IMR-90 (cell line): Measurements from ENCODE around the gene MACROD1. TPM values are rescaled to one million over a fixed set of nuclear protein-coding genes. Genes with fewer than 3 reads are reported as not detected.

Experiments used
- ATAC-seq: fragments of 200-7000 bp; cut with Tn5 transposase; 2 replicates; pipeline ENCODE4 v1.9.1; 2020; ENCODE audit warnings: low read depth, mild to moderate bottlenecking, moderate library complexity
- BruUV-seq: library from RNA; stranded (reverse); fragments of 400-500 nt; replicated peaks from 2 replicates; lab custom pipeline; 2021; lab: Mats Ljungman, UMichigan
- CTCF ChIA-PET: fragments of 300-600 bp; formaldehyde crosslinking; extraction: SDS; loops from one replicate; lab custom pipeline; 2021; ENCODE audit warnings: antibody characterized with exemption; lab: Yijun Ruan, JAX
- POLR2A ChIA-PET: fragments of 300-600 bp; sonication (Branson Sonifier 250); formaldehyde crosslinking; loops from one replicate; lab custom pipeline; 2022; ENCODE audit warnings: antibody characterized with exemption; ENCODE audit not compliant: unreplicated experiment; lab: Charles Lee
- DNase-seq: peaks from one replicate; pipeline ENCODE4 v3.0.0; 2013
- H2AFZ ChIP-seq: replicated peaks from 2 replicates; pipeline ENCODE3; 2013; ENCODE audit warnings: low read length, mild to moderate bottlenecking; ENCODE audit not compliant: poor library complexity
- H2AK5ac ChIP-seq: 2 replicates; pipeline ENCODE4 v1.6.1; 2013; ENCODE audit warnings: low read depth, low read length, inconsistent platforms
- H2AK9ac ChIP-seq: replicated peaks from 2 replicates; pipeline ENCODE3; 2013; ENCODE audit warnings: mild to moderate bottlenecking, low read depth, low read length, moderate library complexity; ENCODE audit not compliant: poor library complexity
- H2BK120ac ChIP-seq: 2 replicates; pipeline ENCODE4 v1.6.1; 2013; ENCODE audit warnings: low read depth, low read length, inconsistent platforms
- H2BK15ac ChIP-seq: 3 replicates; pipeline ENCODE4 v1.6.1; 2013; ENCODE audit warnings: low read depth, low read length, inconsistent platforms
- H2BK20ac ChIP-seq: 2 replicates; pipeline ENCODE4 v1.6.1; 2013; ENCODE audit warnings: low read depth, mild to moderate bottlenecking, inconsistent platforms, low read length, moderate library complexity
- H2BK5ac ChIP-seq: 2 replicates; pipeline ENCODE4 v1.6.1; 2013; ENCODE audit warnings: mild to moderate bottlenecking, low read depth, low read length, inconsistent platforms; ENCODE audit not compliant: poor library complexity, severe bottlenecking
- H3K14ac ChIP-seq: replicated peaks from 2 replicates; pipeline ENCODE4 v1.6.1; 2013; ENCODE audit warnings: low read depth, low read length, inconsistent platforms
- H3K18ac ChIP-seq: 2 replicates; pipeline ENCODE4 v1.6.1; 2013; ENCODE audit warnings: low read depth, low read length, control low read depth
- H3K23ac ChIP-seq: 2 replicates; pipeline ENCODE4 v1.6.1; 2013; ENCODE audit warnings: low read depth, low read length, inconsistent platforms
- H3K27ac ChIP-seq: 2 replicates; pipeline ENCODE4 v1.5.1; 2013; ENCODE audit warnings: mild to moderate bottlenecking, control low read depth, low read length; ENCODE audit not compliant: insufficient read depth
- H3K27me3 ChIP-seq: 2 replicates; pipeline ENCODE4 v1.6.1; 2013; ENCODE audit warnings: low read length; ENCODE audit not compliant: control insufficient read depth, insufficient read depth
- H3K36me3 ChIP-seq: 2 replicates; pipeline ENCODE4 v1.6.1; 2013; ENCODE audit warnings: low read length, mixed read lengths; ENCODE audit not compliant: control insufficient read depth, insufficient read depth
- H3K4ac ChIP-seq: 2 replicates; pipeline ENCODE4 v1.6.1; 2013; ENCODE audit warnings: low read depth, low read length, inconsistent platforms
- H3K4me1 ChIP-seq: 2 replicates; pipeline ENCODE4 v1.6.1; 2013; ENCODE audit warnings: low read length, mixed read lengths; ENCODE audit not compliant: control insufficient read depth, insufficient read depth
- H3K4me2 ChIP-seq: 2 replicates; pipeline ENCODE4 v1.6.1; 2013; ENCODE audit warnings: low read depth, mild to moderate bottlenecking, control low read depth, low read length, moderate library complexity
- H3K4me3 ChIP-seq: 2 replicates; pipeline ENCODE4 v1.5.1; 2013; ENCODE audit warnings: low read depth, mild to moderate bottlenecking, control low read depth, low read length, moderate library complexity; ENCODE audit not compliant: insufficient read depth
- H3K56ac ChIP-seq: 2 replicates; pipeline ENCODE4 v1.6.1; 2013; ENCODE audit warnings: low read length, inconsistent platforms; ENCODE audit not compliant: insufficient read depth; ENCODE audit errors: extremely low read depth
- H3K79me1 ChIP-seq, 2 experiments: 2 replicates each; pipeline ENCODE4 v1.6.1; 2013; ENCODE audit warnings: low read length in 2 of 2, inconsistent platforms in 1 of 2, low read depth in 1 of 2
- H3K9ac ChIP-seq: 2 replicates; pipeline ENCODE4 v1.6.1; 2013; ENCODE audit warnings: low read depth, low read length, control low read depth
- H3K9me1 ChIP-seq: 2 replicates; pipeline ENCODE4 v1.6.1; 2013; ENCODE audit warnings: low read length, inconsistent platforms; ENCODE audit not compliant: insufficient read depth
- H3K9me3 ChIP-seq: 2 replicates; pipeline ENCODE4 v1.6.1; 2013; ENCODE audit warnings: low read length; ENCODE audit not compliant: control insufficient read depth, insufficient read depth
- H4K20me1 ChIP-seq: 2 replicates; pipeline ENCODE4 v1.6.1; 2013; ENCODE audit warnings: low read length, inconsistent platforms; ENCODE audit not compliant: insufficient read depth
- H4K5ac ChIP-seq: 2 replicates; pipeline ENCODE4 v1.6.1; 2013; ENCODE audit warnings: mild to moderate bottlenecking, low read depth, low read length, control low read depth
- H4K8ac ChIP-seq, 2 experiments: 2 replicates each; pipeline ENCODE4 v1.6.1; 2013; ENCODE audit warnings: low read depth in 2 of 2, low read length in 2 of 2, control low read depth in 1 of 2, inconsistent platforms in 1 of 2
- H4K91ac ChIP-seq: 2 replicates; pipeline ENCODE4 v1.6.1; 2013; ENCODE audit warnings: low read depth, low read length, inconsistent platforms; ENCODE audit not compliant: insufficient read depth
- BHLHE40 ChIP-seq: fragments of 150-350 bp; IDR thresholded peaks from 2 replicates; pipeline ENCODE4 v1.6.1; 2016; ENCODE audit warnings: mild to moderate bottlenecking, low read depth, low read length
- CEBPB ChIP-seq: IDR thresholded peaks from 2 replicates; pipeline ENCODE4 v1.6.1; 2012; ENCODE audit warnings: low read depth, low read length, improper control_type of control experiment
- CHD1 ChIP-seq: IDR thresholded peaks from 2 replicates; pipeline ENCODE4 v1.6.1; 2012; ENCODE audit warnings: low read depth, low read length, improper control_type of control experiment
- CTCF ChIP-seq: conservative IDR thresholded peaks from 2 replicates; pipeline ENCODE4 v1.5.1; 2012; ENCODE audit warnings: mild to moderate bottlenecking, low read depth, low read length, improper control_type of control experiment
- ELK1 ChIP-seq: fragments of 150-350 bp; IDR thresholded peaks from 2 replicates; pipeline ENCODE4 v1.6.1; 2016; ENCODE audit warnings: low read depth, mild to moderate bottlenecking, low read length, moderate library complexity, borderline replicate concordance
- FOS ChIP-seq: fragments of 150-350 bp; IDR thresholded peaks from 2 replicates; pipeline ENCODE4 v1.6.1; 2016; ENCODE audit warnings: low read depth, low read length
- MAFK ChIP-seq: IDR thresholded peaks from 2 replicates; pipeline ENCODE4 v1.6.1; 2012; ENCODE audit warnings: low read depth, low read length, improper control_type of control experiment
- MXI1 ChIP-seq: IDR thresholded peaks from 2 replicates; pipeline ENCODE4 v1.6.1; 2012; ENCODE audit warnings: low read depth, mild to moderate bottlenecking, low read length, moderate library complexity, borderline replicate concordance
- POLR2A ChIP-seq: IDR thresholded peaks from 2 replicates; pipeline ENCODE4 v1.6.1; 2012; ENCODE audit warnings: mild to moderate bottlenecking, low read depth, low read length
- RFX5 ChIP-seq: IDR thresholded peaks from 2 replicates; pipeline ENCODE4 v1.8.0; 2012; ENCODE audit warnings: low read depth, mild to moderate bottlenecking, low read length, moderate library complexity
- SMC3 ChIP-seq: fragments of 150-350 bp; IDR thresholded peaks from 2 replicates; pipeline ENCODE4 v1.6.1; 2016; ENCODE audit warnings: low read depth, mild to moderate bottlenecking, antibody characterized with exemption, low read length, moderate library complexity
- WGBS, 2 experiments: methylation state at CpG; one replicate each; pipeline versions ENCODE4 v1.1.5 to v1.1.7; 2013; ENCODE audit warnings: missing lambda C conversion rate in 2 of 2; ENCODE audit not compliant: insufficient read length in 1 of 2; ENCODE audit errors: extremely low coverage in 2 of 2; 5-methylcytosine and 5-hydroxymethylcytosine counted together
- dilution Hi-C: fragments of 300-500 bp; cut with HindIII; formaldehyde crosslinking; loops from one replicate; pipeline ENCODE4 v1.14.3; 2018; ENCODE audit warnings: low sequenced_read_pairs; ENCODE audit not compliant: unreplicated experiment
- in situ Hi-C: fragments of 300-500 bp; cut with MboI; formaldehyde crosslinking; loops from 3 replicates; pipeline ENCODE4 v1.14.3; 2019; ENCODE audit warnings: low sequenced_read_pairs, inconsistent platforms, mixed read lengths
- intact Hi-C: fragments of 100-400 bp; cut with micrococcal nuclease; formaldehyde crosslinking; loops from 2 replicates; pipeline ENCODE4 v1.10.0; 2022
- polyA plus RNA-seq, 3 experiments: library from polyadenylated mRNA; depleted of rRNA; stranded (reverse); fragments of >200 nt; gene quantifications; 2 replicates each; pipeline ENCODE4 v1.2.3, GENCODE V29; 2012; ENCODE audit warnings: low replicate concordance in 1 of 3
- total RNA-seq: library from RNA; depleted of rRNA; stranded (reverse); fragments of >200 nt; gene quantifications from 2 replicates; pipeline ENCODE4 v1.2.3, GENCODE V29; 2012

Gene MACROD1
- total and polyA plus RNA-seq, 2 of the 4 experiments (the other 2 are of a cell fraction), result 2.5 to 9.3 TPM

DNA sequence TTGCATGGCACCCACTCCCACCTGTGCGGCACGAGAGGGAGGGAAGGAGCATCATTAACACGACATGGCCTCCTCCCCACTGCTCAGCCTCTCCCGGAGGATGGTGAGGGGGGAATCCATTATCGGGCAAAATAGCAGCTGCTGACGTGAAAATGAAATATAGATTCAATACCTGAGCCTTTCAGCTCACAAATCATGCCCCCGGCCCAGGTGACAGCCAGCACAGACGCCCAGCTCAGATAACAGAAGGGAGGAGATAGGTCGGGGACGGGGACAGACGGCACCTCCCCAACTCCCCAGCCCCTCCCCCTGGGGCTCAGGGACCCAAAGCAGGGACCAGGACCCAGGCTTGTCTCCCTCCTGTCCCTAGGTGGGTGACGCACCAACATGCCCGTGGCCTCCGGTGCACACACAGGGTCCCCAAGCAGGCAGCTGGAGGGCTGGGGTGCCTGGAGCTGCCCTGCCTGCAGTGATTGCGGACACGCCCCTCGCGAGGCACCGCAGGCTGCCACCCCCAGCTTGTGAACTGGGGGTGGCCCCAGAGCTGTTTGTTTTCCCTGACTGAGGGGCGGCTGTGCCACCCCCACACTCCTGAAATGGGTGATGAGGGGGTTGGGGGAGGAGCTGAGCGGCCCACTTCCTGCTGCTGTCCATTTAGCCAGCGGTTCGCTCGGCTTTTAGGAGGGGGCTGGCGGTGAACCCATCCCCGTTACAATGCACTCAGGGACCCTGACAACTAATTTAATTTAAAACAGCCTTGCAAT lies 98.5 kb downstream of the MACROD1 start:
- no peak for ATAC-seq

More for the DNA sequence above, 98.5 kb downstream of the MACROD1 start:
- Histone ChIP-seq H2BK20ac (no peak overlapping the region), H2AK5ac (no peak overlapping the region), H4K5ac (no peak overlapping the region), H2BK15ac (no peak overlapping the region), H3K4me3 (no peak overlapping the region), H2BK5ac (no peak overlapping the region), H3K4me2 (no peak overlapping the region), H3K79me1 (no peaks in the 10 kb centered on the region), H4K20me1 (no peaks in the 10 kb centered on the region; the same call in none of the 2 replicates), H3K23ac (no peak overlapping the region), H3K14ac (no peak overlapping the region), H2AK9ac (no peak overlapping the region), H2AFZ (peak overlapping the region; percentile 32), H2BK120ac (no peak overlapping the region), H4K91ac (no peak overlapping the region), H4K8ac (no peak overlapping the region), H3K9me3 (no peaks in the 10 kb centered on the region), H3K18ac (no peak overlapping the region), H3K27ac (no peak overlapping the region), H3K27me3 (peaks cover 6% of the 10 kb centered on the region; the same call in 1 of the 2 replicates), H3K4ac (no peak overlapping the region), H3K4me1 (no peaks in the 10 kb centered on the region), H3K9ac (no peak overlapping the region), H3K36me3 (no peaks in the 10 kb centered on the region), H3K56ac (no peak overlapping the region), H3K9me1 (no peaks in the 10 kb centered on the region)
- POLR2A ChIA-PET, result no interaction called here
- 37% methylated on average over 9 of the region's 26 CpGs; no CpG with 5 or more reads in 1 of the 2 experiments for WGBS, 2 experiments
- no TSS peak for BruUV-seq
- CTCF ChIA-PET, result no interaction called here
- no peak for TF ChIP-seq CHD1
- TF ChIP-seq FOS, result no peak
- no peak for TF ChIP-seq CTCF
- TF ChIP-seq SMC3, result no peak
- TF ChIP-seq MXI1, result no peak
- TF ChIP-seq CEBPB, result no peak
- TF ChIP-seq BHLHE40, result no peak
- no peak for TF ChIP-seq RFX5
- TF ChIP-seq ELK1, result no peak
- TF ChIP-seq MAFK, result no peak
- no peak for TF ChIP-seq POLR2A
- in situ Hi-C loops, result no loop called here
- dilution Hi-C loops, result no loop called here
- DNase-seq, result no peak
- intact Hi-C loops, result no loop called here
